Muscle of back (tissue), 13 donors: ENCODE data around the gene RFC4. TPM values are rescaled to one million over a fixed set of nuclear protein-coding genes. Genes with fewer than 3 reads are reported as not detected.
"Not testable (repeated sequence)": the region's sequence is repeated elsewhere in the genome, so short reads cannot be mapped to it uniquely, and the experiment has no call there.

ENCODE experiments used
- DNase-seq, 3 donors: peaks; one replicate each; pipeline versions ENCODE4 v3.0.0 to v3.0.0-alpha.2; 2013
- long read RNA-seq, 9 donors: transcript quantifications; one replicate each; lab custom pipeline, GENCODE V29; 2026
- polyA plus RNA-seq, 10 donors: library from polyadenylated mRNA; unstranded; fragments of 120-200 nt; gene quantifications; one replicate each; pipeline ENCODE4 v1.2.1, GENCODE V29; 2013; ENCODE audit not compliant: insufficient read length in 10 of 10

RFC4 gene, protein sequence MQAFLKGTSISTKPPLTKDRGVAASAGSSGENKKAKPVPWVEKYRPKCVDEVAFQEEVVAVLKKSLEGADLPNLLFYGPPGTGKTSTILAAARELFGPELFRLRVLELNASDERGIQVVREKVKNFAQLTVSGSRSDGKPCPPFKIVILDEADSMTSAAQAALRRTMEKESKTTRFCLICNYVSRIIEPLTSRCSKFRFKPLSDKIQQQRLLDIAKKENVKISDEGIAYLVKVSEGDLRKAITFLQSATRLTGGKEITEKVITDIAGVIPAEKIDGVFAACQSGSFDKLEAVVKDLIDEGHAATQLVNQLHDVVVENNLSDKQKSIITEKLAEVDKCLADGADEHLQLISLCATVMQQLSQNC
- 10 to 100 TPM; 18.6 to 37.4 (median 23.1) TPM for polyA plus RNA-seq
- long read RNA-seq, donor 1, transcript RFC4-201 (11 exons, 1,384 nt), result major isoform, 5 of 12 reads
- long read RNA-seq, donor 1, partial matches to known transcripts, result 6 of 12 reads
- long read RNA-seq, donor 1, other reads (novel, unspliced or antisense), result 0 of 12 reads
- long read RNA-seq, donor 2, partial matches to known transcripts, result 0 of 4 reads
- long read RNA-seq, donor 2, other reads (novel, unspliced or antisense), result 0 of 4 reads
- long read RNA-seq, donor 3, result 0 reads
- long read RNA-seq, donor 4, partial matches to known transcripts, result 7 of 8 reads
- long read RNA-seq, donor 4, other reads (novel, unspliced or antisense), result 0 of 8 reads
- long read RNA-seq, donor 5, transcript RFC4-201 (11 exons, 1,384 nt), result major isoform, 5 of 7 reads
- long read RNA-seq, donor 5, partial matches to known transcripts, result 0 of 7 reads
- long read RNA-seq, donor 5, other reads (novel, unspliced or antisense), result 0 of 7 reads
- long read RNA-seq, donor 6, partial matches to known transcripts, result 0 of 3 reads
- long read RNA-seq, donor 6, other reads (novel, unspliced or antisense), result 0 of 3 reads
- long read RNA-seq, donor 7, partial matches to known transcripts, result 6 of 10 reads
- long read RNA-seq, donor 7, other reads (novel, unspliced or antisense), result 0 of 10 reads
- long read RNA-seq, donor 8, partial matches to known transcripts, result 0 of 6 reads
- long read RNA-seq, donor 8, other reads (novel, unspliced or antisense), result 0 of 6 reads
- long read RNA-seq, donor 9, result 0 reads

DNA sequence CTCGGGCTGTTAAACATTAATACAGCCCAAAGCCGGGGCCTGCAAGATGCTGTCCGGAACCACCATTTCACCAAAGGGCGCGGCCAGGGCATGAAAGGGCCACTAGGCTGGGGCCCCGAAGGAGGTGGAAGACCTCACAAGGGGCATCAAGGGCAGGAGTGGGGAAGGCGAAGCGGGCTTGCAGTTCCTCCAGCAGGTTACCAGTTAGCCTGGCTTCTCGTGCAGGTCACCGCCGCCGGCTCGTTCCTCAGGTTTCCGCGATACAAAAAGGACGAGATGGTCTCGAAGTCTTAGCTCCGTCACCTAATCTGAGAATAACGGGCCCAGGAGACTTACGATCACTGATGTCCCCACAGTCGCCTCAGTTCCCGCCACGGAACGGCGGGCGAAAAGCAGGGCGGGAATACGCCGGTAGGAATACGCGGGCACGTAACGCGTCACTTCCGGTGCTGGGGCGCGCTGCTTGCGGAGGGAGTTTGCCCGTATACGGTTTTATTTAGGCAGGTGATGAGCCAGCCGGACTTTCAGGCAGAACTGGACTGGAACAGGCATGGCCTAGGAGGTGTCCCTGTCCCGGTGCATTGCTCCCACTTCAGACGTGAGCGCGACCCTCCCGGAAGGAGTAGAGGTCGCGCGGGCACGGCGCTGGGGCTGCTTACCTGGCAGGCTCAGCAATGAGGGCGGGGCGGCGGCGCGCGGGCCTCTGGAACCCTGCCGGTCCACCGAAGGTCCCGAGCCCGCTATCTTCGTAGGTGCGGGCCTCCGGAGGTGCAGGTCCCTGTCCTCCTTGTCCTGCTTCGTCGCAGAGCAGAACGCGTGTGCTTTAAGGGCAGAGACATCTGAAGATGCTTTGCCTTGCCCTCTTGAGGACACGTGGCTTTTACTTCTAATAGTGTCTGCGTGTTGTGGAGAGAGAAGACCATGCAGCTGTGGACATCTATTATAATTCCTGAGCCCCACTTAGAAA, at the start of gene RFC4:
Gene RFC4 (minus strand): TSS at position 394 of the 967 bp plus-strand sequence. CDS start 1,769 bp downstream, outside the sequence.
- peak; percentile 75 to 94 (median 88) for DNase-seq

DNA sequence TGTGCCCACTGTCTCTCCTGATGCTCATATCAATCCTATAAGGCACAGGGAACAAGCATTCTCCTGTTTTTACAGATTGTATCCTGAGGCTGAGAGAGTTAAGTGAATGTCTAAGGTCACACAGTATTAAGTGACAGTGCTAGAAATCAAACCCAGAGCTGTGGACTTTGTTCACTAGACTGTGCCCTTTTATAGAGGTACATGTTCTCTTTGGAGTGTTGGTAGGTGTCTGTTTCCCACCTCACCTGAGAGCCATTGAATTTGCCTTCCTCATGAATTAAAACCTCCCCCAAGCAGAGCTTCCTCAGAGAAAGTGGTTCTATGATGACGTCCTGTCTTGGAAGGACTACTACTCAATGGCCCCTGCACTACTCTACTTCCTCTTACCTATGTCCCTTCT, 48.7 kb upstream of the RFC4 start:
- DNase-seq, result no peak

DNA sequence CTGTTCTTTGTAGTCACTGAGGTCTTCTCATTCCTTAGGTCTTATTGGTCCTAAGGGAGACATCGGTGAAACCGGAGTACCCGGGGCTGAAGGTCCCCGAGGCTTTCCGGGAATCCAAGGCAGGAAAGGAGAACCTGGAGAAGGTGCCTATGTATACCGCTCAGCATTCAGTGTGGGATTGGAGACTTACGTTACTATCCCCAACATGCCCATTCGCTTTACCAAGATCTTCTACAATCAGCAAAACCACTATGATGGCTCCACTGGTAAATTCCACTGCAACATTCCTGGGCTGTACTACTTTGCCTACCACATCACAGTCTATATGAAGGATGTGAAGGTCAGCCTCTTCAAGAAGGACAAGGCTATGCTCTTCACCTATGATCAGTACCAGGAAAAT, 47.9 kb upstream of the RFC4 start:
- no peak for DNase-seq

DNA sequence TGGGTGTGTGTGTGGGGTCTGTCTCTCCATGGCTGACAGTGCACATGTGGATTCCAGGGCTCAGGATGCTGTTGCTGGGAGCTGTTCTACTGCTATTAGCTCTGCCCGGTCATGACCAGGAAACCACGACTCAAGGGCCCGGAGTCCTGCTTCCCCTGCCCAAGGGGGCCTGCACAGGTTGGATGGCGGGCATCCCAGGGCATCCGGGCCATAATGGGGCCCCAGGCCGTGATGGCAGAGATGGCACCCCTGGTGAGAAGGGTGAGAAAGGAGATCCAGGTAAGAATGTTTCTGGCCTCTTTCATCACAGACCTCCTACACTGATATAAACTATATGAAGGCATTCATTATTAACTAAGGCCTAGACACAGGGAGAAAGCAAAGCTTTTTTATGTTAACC, 46.7 kb upstream of the RFC4 start:
- no peak for DNase-seq

DNA sequence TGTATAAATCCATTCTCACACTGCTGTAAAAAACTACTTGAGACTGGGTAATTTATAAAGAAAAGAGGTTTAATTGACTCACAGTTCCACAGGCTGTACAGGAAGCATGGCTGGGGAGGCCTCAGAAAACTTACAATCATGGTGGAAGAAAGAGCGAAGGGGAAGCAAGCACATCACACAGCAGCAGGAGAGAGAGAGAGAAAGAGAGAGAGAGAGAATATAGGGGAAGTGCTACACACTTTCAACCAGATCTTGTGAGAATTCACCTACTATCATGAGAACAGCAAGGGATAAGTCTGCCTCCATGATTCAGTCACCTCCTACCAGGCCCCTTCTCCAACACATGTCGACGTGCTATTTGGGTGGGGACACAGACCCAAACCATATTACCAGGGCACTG, 45.6 kb upstream of the RFC4 start:
- not testable (repeated sequence) for DNase-seq

DNA sequence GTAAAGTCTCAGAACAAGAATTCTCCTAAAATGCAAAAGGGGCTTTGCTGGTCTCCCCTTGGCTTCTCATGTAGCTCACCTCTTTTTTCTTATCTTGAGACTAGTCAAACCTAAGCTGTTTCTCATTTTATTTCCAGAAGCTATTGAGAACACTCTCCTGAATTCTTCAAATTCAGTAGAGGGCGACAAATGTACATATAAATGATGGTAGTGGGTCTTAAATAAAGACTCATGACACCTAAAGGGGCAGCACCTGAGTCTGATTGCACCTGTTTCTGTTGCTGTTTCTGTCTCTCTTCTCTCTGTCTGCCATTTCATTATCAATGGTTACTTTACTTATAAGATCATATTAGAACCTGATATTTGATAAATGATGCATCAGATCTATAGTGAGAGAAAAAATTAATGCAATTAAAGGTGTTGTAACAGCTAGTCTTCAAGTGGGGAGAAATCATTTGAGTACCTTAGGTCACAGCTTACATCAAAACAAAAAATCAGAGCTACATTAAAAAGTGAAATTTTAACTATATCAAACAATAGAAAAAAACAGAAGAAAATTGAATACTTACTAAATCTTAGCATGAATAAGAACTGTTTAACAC, 43.2 kb upstream of the RFC4 start:
- DNase-seq, result peak in 2 of 3 donors; percentile 19 to 42

DNA sequence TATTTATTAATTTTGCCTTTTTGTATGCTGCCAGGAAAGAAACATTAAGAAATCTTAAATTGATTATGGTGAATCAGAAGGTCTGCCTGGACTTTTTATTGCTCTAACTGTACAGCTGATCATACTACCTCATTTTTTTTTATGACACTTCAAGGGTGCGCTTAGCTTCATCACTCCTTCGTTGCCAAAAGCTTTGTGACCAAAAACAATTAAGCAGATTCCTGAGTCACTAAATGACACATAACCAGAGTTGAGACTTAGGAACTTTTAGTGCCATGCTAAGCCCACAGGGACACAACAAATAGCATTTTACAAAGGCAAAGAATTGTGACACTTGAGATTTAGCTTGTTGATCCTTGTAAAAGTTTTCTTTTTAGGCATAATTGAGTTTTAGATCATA, 41.2 kb upstream of the RFC4 start:
- no peak for DNase-seq

DNA sequence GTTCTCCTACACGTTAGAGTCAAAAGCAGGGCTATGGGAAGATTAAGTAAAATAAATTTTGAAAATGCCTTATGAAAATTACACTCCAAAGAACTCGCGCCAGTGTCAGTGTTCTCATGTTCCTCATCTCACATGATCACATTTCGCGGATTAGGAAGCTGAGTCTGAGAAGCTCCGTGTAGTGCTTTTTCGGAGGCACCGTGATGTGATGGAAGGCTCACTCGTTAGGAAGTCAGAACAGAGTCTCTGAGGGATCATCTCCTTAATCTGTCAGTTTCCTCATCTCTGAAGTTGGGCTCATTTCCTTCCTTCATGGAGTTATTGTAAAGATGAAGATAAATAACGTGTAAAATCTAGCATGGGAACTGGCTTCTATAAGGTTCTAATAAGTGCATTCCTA, 39.5 kb upstream of the RFC4 start:
- no peak for DNase-seq

DNA sequence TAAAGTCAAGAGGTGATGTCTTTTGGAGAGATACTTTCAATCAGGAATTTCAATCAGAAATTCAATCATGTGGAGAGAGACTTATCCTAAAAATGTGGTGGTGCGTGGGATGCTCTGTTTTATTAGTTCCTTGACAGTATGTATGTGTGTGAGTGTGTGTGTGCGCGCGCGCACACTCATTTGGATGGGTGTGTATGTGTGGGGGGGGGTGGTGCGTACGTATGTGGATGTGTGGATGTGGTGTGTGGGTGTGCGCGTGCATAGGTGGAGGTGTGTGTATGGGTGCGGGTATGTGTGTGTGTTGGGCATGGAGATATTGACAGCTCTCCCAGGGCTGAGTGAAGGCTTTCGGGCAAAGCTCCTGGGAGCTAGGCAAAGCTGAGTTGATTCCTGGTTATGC, 38.6 kb upstream of the RFC4 start:
- DNase-seq, result no peak

DNA sequence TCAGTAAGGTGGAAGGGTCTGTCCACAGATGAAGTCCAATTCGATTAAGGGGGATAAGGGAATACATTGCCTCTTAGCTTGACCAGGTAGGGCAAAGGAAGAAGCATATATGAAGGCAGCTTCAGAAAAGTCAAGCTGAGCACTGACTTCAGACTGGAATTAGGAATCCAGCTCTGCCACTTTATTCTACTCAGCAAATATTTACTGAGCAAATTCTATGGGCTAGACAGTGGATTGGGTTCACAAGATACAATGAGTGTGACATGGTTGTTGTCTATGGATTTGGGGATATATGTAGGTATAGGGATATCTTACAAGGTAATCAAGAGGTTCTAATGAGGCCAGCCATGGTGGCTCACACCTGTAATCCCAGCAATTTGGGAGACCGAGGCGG, 36.8 kb upstream of the RFC4 start:
- DNase-seq, result no peak

DNA sequence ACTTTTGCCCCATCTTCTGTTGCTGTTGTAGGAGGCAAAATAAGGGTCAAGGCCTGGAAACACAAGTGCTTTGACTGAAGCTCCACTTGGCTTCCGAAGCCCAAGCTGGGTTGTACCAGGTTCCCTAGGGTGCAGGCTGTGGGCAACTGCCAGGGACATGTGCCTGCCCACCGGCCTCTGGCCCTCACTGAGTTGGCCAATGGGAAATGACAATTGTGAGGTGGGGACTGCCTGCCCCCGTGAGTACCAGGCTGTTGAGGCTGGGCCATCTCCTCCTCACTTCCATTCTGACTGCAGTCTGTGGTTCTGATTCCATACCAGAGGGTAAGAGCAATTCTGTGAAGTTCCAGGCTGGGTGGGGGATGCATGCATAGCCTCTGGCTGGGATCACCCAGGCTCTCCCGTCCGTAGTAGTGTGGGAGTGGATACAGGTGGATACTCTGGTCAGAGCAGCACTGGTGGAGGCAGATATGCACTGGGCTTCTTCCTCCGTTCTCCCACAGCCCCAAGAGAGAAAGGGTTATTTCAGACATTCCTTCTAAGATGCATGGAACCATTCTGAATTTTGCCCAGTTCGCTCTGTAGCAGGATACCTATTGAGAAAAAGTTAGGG, 36.2 kb upstream of the RFC4 start, which contains the start of gene ADIPOQ:
Gene ADIPOQ (plus strand): TSS at position 285 of the 613 bp plus-strand sequence. CDS start 10,349 bp downstream, outside the sequence.
- no peak for DNase-seq

DNA sequence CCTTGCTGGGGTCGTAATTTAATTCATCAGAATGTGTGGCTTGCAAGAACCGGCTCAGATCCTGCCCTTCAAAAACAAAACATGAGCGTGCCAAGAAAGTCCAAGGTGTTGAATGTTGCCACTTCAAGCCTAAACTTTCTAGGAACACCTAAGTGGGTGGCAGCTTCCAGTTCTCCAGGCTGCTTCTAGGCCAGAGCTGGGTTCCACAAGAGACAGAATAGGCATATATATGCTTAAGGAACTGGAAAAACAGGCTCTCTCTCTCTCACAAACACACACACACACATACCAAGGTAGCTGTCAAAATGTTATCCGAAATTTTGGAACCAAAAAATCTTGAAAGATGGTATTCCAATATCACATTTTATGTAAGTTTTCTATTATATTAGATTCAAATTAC, 35.3 kb upstream of the RFC4 start:
- DNase-seq, result no peak

DNA sequence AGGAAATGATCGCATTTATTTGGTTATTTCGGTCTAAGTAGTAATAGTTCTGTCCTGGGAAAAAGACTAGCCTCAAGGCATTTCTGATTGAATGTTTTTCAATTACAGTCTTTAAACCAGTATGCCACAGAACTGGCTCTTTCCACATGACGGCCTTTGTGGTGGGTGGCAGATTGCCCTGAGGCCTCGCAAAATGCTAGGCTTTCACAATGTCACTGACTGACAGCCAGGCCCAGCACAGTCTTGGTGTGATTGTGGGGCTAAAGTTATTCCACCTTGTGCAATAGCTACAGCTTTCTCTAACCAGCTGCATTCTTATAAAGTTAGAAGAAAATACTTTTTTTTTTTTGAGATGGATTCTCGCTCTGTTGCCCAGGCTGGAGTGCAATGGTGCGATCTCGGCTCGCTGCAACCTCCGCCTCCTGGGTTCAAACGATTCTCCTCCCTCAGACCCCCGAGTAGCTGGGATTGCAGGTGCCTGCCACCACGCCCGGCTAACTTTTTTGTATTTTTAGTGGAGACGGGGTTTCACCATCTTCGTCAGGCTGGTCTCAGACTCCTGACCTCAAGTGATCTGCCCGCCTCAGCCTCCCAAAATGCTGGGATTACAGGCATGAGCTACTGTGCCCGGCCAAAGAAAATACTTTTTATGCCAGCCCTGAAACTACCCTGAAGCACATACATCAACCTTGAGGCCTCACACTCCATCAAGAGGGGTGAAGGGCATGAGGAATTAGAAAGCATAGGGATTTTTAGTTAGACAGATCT, 33.8 kb upstream of the RFC4 start:
- no peak for DNase-seq

DNA sequence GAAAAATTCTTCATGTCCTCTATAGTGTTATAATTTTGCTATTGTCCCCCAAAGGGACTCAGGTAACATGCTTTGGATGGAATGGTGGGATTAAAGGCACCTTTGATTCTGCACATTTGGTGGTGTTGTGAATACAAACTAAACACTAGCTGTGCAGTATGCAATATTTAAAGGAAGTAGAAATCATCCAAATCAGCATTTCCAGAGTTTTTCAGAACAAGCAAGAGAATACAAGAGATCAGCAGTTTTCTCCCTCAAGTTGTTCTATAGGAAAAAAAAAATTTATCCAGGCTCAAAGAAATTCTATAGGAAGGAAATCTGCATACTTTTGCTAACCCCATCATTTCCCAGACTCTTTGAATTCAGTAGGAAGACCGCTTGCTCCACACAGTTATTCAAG, 26.0 kb upstream of the RFC4 start:
- no peak for DNase-seq

DNA sequence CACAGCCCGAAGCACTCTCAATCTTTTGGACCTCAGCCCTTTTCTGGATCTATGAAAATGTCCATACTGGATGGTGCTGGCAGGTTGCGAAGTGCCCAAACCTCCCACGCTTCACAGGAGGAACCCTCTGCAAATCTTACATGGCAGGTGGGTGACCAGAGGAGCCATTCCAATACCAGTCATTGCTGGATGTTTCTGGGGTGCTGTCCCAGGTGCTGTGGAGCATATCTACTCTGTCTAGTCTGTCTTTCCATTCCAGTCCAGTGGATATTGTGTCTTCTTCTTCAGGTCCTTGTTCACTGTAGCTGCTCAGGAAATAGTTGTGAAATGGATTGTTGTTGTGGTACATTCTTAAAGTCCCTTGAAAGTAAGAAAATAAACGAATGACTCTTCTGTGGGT, 25.5 kb upstream of the RFC4 start:
- DNase-seq, result no peak

DNA sequence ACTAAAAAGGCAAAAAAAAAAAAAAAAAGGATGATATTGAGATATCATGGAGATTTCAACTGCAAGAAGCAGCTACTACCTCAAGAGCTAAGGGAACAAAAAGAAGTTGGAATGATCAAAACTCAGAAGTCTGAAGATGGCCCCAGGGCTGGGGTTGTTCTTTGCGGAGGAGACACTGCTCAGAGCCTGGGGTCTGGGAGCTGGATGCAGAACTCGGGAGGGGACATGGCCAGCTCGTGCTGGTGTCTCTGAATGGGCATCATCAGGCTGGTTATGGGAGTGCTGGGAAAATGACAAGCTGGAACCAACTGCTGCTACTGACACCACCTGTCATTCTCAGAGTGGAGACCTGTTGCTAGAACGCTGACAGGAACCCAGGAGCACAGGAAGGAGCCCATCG, 22.1 kb upstream of the RFC4 start:
- DNase-seq, result no peak

DNA sequence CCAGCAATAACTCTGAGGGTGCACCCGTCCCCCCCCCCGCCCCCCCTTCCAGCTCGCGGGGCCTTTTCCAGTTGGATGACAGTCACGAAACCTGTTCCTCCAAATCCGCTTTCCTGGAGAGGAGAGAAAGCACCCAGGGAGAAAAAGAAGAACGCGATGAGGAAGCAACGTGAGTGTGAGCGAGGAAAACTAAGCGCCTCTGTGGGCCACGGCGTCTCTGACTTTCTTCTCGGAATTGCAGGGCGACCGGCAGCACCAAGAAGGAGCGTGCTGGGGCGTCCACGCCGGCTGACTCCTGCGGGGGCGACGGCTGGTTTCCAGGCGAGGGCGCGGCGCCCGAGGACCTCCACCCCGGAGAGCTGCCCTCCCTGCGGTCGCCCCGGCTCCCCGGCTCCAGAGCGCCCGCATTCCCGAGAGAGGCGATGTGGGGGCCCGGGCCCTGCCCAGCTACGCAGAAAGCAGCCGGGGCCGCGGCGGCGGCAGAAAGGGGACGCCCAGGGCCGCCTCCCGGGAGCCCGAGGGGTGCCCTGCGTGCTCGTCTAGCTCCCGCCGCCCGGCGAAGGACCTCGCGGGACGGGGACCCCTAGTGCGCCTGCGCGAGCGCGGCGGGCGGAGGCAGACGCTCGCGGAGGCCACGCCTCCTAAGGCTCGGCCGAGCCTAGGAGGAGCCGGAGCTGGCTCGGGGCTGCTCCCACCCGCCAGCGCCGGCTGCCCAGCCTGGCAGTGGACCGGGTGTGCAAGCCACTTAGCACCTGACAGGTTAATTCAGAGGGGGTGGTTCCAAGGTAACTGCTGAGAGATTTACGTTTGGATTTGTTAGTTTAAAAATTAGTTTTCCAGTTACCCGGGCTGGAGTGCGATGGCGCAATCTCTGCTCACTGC, 20.9 kb upstream of the RFC4 start:
- peak; percentile 79 to 91 (median 87) for DNase-seq

DNA sequence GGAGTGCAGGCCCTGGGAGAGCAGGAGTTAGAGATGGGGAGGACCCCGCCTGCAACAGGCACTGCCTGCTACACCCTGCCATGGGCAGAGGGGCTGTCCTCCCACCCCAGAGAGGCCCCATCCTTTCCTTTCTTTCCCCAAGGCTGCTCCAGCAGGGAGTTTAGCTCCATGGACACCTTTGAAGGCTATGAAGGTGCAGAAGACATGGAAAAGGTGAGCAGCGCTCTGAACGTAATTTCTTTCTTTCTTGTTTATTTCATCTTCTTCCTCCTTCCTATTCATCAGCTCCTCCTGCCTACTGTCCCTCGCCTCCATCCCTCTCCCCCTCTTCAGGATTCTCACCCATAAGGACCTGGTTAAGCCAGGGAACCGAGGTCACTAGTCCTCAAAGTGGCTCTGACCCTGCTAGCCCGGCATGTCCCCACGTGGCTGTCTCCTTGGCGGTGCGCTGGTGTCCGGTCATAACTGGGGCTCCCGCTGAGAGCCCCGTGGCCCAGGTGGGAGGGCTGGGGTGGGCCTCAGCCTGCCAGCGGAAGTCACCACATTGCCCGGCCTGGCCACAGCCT, 20.2 kb upstream of the RFC4 start:
- DNase-seq, result no peak
